Endothelial cell of umbilical vein (primary cell): ENCODE data around the gene TNPO3. TPM values are rescaled to one million over a fixed set of nuclear protein-coding genes. Genes with fewer than 3 reads are reported as not detected.

Experiments used
- BruUV-seq: library from RNA; stranded (reverse); fragments of 400-500 nt; replicated peaks from 2 replicates; lab custom pipeline; 2021; lab: Mats Ljungman, UMichigan
- CTCF ChIA-PET: fragments of 300-600, 350-600 bp; sonication (Branson Sonifier 250); formaldehyde crosslinking; loops from one replicate; lab custom pipeline; 2021; ENCODE audit warnings: antibody characterized with exemption, inconsistent platforms; lab: Charles Lee
- POLR2A ChIA-PET: fragments of 300-600, 350-600 bp; sonication (Branson Sonifier 250); formaldehyde crosslinking; loops from one replicate; lab custom pipeline; 2021; ENCODE audit warnings: antibody characterized with exemption, inconsistent platforms; lab: Charles Lee
- DNase-seq: peaks from one replicate; pipeline ENCODE4 v3.0.0-alpha.2; 2011; ENCODE audit warnings: low read depth, low spot score
- FAIRE-seq: peaks from 2 replicates; lab custom pipeline; 2011; peaks lifted over from hg19 to GRCh38; lab: Jason Lieb, UNC
- H2AFZ ChIP-seq: 2 replicates; pipeline ENCODE4 v1.6.0; 2012; ENCODE audit warnings: low read depth, low read length, control low read depth, inconsistent platforms
- H3K27ac ChIP-seq: 2 replicates; pipeline ENCODE4 v1.5.1; 2011; ENCODE audit warnings: low read depth, mild to moderate bottlenecking, control low read depth, low read length, moderate library complexity; ENCODE audit not compliant: insufficient read depth
- H3K27me3 ChIP-seq, 2 experiments: 2 replicates each; pipeline versions ENCODE4 v1.6.0 to v1.6.1; 2011; ENCODE audit warnings: low read length in 2 of 2, mixed read lengths in 1 of 2; ENCODE audit not compliant: control insufficient read depth in 2 of 2, insufficient read depth in 2 of 2
- H3K36me3 ChIP-seq, 2 experiments: 2 replicates in 1 of 2; 3 replicates in 1 of 2; pipeline ENCODE4 v1.5.1; 2011; ENCODE audit warnings: low read length in 2 of 2, mild to moderate bottlenecking in 1 of 2, moderate library complexity in 1 of 2; ENCODE audit not compliant: control insufficient read depth in 2 of 2, insufficient read depth in 2 of 2; ENCODE audit errors: extremely low read depth in 1 of 2
- H3K4me1 ChIP-seq: 3 replicates; pipeline ENCODE4 v1.5.1; 2011; ENCODE audit warnings: mild to moderate bottlenecking, low read length; ENCODE audit not compliant: control insufficient read depth, insufficient read depth; ENCODE audit errors: extremely low read depth
- H3K4me2 ChIP-seq: 2 replicates; pipeline ENCODE4 v1.6.1; 2011; ENCODE audit warnings: low read length, control low read depth, mixed read lengths; ENCODE audit not compliant: insufficient read depth
- H3K4me3 ChIP-seq, 3 experiments: fragments of 200-600 bp in 1 of 3; sonication (generic), shearing (Covaris generic) in 1 of 3; replicated peaks in 1 of 3; 2 replicates each; pipeline ENCODE4 v1.5.1; 2011 to 2016; ENCODE audit warnings: control low read depth in 3 of 3, low read length in 3 of 3, mild to moderate bottlenecking in 2 of 3, inconsistent platforms in 1 of 3, low read depth in 1 of 3, moderate library complexity in 1 of 3; ENCODE audit not compliant: insufficient read depth in 1 of 3
- H3K79me2 ChIP-seq: 2 replicates; pipeline ENCODE4 v1.6.0; 2012; ENCODE audit warnings: low read length, inconsistent platforms; ENCODE audit not compliant: control insufficient read depth, insufficient read depth
- H3K9ac ChIP-seq: replicated peaks from 2 replicates; pipeline ENCODE3; 2011; ENCODE audit warnings: low read length, control low read depth; ENCODE audit not compliant: insufficient read depth; ENCODE audit errors: extremely low read depth
- H3K9me1 ChIP-seq: replicated peaks from 3 replicates; pipeline ENCODE4 v1.6.0; 2011; ENCODE audit warnings: mild to moderate bottlenecking, low read length; ENCODE audit not compliant: control insufficient read depth, insufficient read depth; ENCODE audit errors: extremely low read depth
- H3K9me3 ChIP-seq: replicated peaks from 2 replicates; pipeline ENCODE4 v1.5.1; 2012; ENCODE audit warnings: low read length, inconsistent platforms; ENCODE audit not compliant: control insufficient read depth, insufficient read depth
- H4K20me1 ChIP-seq: replicated peaks from 2 replicates; pipeline ENCODE3; 2011; ENCODE audit warnings: mild to moderate bottlenecking, low read length; ENCODE audit not compliant: control insufficient read depth, insufficient read depth; ENCODE audit errors: extremely low read depth
- EZH2 ChIP-seq: IDR thresholded peaks from 2 replicates; pipeline ENCODE4 v1.6.1; 2012; ENCODE audit warnings: borderline replicate concordance, low read depth, mild to moderate bottlenecking, moderate library complexity, low read length, inconsistent platforms; ENCODE audit not compliant: severe bottlenecking
- FOS ChIP-seq: IDR thresholded peaks from 2 replicates; pipeline ENCODE4 v1.6.1; 2011; ENCODE audit warnings: mild to moderate bottlenecking, low read length, moderate library complexity, borderline replicate concordance; ENCODE audit not compliant: insufficient read depth
- GATA2 ChIP-seq: IDR thresholded peaks from 2 replicates; pipeline ENCODE4 v1.7.0; 2011; ENCODE audit warnings: low read depth, mild to moderate bottlenecking, moderate library complexity, mixed read lengths, low read length; ENCODE audit not compliant: insufficient read length, insufficient read depth
- JUN ChIP-seq: IDR thresholded peaks from 2 replicates; pipeline ENCODE4 v1.6.1; 2011; ENCODE audit warnings: borderline replicate concordance, low read depth; ENCODE audit not compliant: insufficient read length, insufficient read depth
- MYC ChIP-seq: IDR thresholded peaks from one replicate; pipeline ENCODE4 v1.6.1; 2011; ENCODE audit warnings: mild to moderate bottlenecking, low read depth, low read length
- POLR2A ChIP-seq: IDR thresholded peaks from 2 replicates; pipeline ENCODE4 v1.6.1; 2012; ENCODE audit warnings: low read depth, mild to moderate bottlenecking, control low read depth, low read length
- POLR2AphosphoS5 ChIP-seq: IDR thresholded peaks from 2 replicates; pipeline ENCODE4 v1.6.1; 2012; ENCODE audit warnings: low read depth, mild to moderate bottlenecking, control low read depth, low read length, moderate library complexity; ENCODE audit not compliant: insufficient read depth
- dilution Hi-C: fragments of 300-500 bp; cut with MboI; formaldehyde crosslinking; loops from one replicate; pipeline ENCODE4 v1.15.0; 2019; ENCODE audit warnings: low sequenced_read_pairs; ENCODE audit not compliant: extremely low pct_ligation_motif_present
- intact Hi-C: fragments of 100-400 bp; cut with micrococcal nuclease; formaldehyde crosslinking; loops from one replicate; pipeline ENCODE4 v1.10.0; 2022
- polyA plus RNA-seq, 4 experiments: library from polyadenylated mRNA; depleted of rRNA in 3 of 4; stranded (reverse) in 3 of 4; unstranded in 1 of 4; fragments of >200 nt; gene quantifications; 2 replicates each; pipeline versions ENCODE4 v1.2.1 to v1.2.3, GENCODE V29; 2011 to 2012; ENCODE audit warnings: missing spikeins in 1 of 4
- total RNA-seq: library from RNA; stranded (reverse); gene quantifications from 2 replicates; pipeline ENCODE4 v1.2.3, GENCODE V29; 2021
- TF ChIP-seq, protein P1 (sequence below): IDR thresholded peaks from 2 replicates; pipeline ENCODE4 v1.6.1; 2011; ENCODE audit not compliant: insufficient read depth, insufficient read length
- TF ChIP-seq, protein P2 (sequence below), 2 donors: IDR thresholded peaks; 1 replicate in 1 of 2; 2 replicates in 1 of 2; pipeline ENCODE4 v1.5.1; 2011; ENCODE audit warnings: low read length in 2 of 2, mild to moderate bottlenecking in 2 of 2, moderate library complexity in 2 of 2, control low read depth in 1 of 2, inconsistent platforms in 1 of 2, low read depth in 1 of 2; ENCODE audit not compliant: insufficient read depth in 1 of 2; ENCODE audit errors: extremely low read depth in 1 of 2

The TNPO3 gene
- total and polyA plus RNA-seq, 2 donors (not counting 3 experiments of a cell fraction or from before 2014, with no cell fraction given): 29.0 to 46.9 TPM

DNA sequence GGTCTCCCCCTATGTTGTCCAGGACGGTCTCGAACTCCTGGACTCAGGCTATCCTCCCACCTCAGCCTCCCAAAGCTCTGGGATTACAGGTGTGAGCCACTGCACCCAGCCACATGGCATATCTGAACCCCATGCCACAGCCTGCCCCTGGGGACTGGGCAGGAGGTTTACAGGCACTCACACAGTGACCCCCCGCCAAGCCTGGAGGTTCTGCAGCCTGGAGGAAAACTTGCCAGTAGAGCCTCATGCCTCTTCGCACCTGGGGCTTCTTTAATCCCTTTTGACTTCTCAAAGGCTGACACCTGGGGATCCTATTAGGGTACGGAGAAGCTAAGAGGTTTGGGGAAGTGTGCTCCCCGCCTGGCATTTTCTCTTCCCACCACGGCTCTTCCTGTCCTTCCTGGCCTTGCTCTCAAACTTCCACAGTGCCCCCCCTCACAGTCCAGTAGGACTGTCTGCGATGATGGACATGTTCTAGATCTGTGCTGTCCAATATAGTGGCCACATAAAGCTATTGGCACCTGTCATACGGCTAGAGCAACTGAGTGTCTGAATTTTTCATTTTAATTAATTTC is 133.0 kb downstream of the TNPO3 start:
- no peaks in the 10 kb centered on the region for H3K79me2 ChIP-seq
- FAIRE-seq (no peak), DNase-seq (no peak)
- no peaks in the 10 kb centered on the region for H3K36me3 ChIP-seq
- no peak overlapping the region for H3K4me3 ChIP-seq
- no peak overlapping the region for H2AFZ ChIP-seq
- no peaks in the 10 kb centered on the region for H4K20me1 ChIP-seq
- no peak overlapping the region for H3K4me2 ChIP-seq
- intact Hi-C loops (no loop called here), dilution Hi-C loops (no loop called here)
- ChIA-PET POLR2A (no interaction called here), CTCF (interaction anchor here (2.1 to 2.3 kb wide), 3 partner anchors 26 to 169 kb away, joined by 5 to 7 read pairs (median 6); no protein-coding TSS in a partner anchor)
- no TSS peak for BruUV-seq
- H3K27me3 ChIP-seq: peaks cover 22 to 24% of the 10 kb centered on the region in 2 experiments
- H3K9me3 ChIP-seq: no peaks in the 10 kb centered on the region
- TF ChIP-seq EZH2: no peak
- no peak for TF ChIP-seq POLR2AphosphoS5
- TF ChIP-seq POLR2A: no peak
- TF ChIP-seq JUN: no peak
- TF ChIP-seq, protein P1, sequence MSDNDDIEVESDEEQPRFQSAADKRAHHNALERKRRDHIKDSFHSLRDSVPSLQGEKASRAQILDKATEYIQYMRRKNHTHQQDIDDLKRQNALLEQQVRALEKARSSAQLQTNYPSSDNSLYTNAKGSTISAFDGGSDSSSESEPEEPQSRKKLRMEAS: no peak
- TF ChIP-seq FOS: no peak
- no peak for TF ChIP-seq GATA2
- TF ChIP-seq, protein P2, sequence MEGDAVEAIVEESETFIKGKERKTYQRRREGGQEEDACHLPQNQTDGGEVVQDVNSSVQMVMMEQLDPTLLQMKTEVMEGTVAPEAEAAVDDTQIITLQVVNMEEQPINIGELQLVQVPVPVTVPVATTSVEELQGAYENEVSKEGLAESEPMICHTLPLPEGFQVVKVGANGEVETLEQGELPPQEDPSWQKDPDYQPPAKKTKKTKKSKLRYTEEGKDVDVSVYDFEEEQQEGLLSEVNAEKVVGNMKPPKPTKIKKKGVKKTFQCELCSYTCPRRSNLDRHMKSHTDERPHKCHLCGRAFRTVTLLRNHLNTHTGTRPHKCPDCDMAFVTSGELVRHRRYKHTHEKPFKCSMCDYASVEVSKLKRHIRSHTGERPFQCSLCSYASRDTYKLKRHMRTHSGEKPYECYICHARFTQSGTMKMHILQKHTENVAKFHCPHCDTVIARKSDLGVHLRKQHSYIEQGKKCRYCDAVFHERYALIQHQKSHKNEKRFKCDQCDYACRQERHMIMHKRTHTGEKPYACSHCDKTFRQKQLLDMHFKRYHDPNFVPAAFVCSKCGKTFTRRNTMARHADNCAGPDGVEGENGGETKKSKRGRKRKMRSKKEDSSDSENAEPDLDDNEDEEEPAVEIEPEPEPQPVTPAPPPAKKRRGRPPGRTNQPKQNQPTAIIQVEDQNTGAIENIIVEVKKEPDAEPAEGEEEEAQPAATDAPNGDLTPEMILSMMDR (IDR thresholded peaks at IDR 0.05; ENCODE audit: extremely low read depth in 1 of 2, insufficient read depth in 1 of 2, low read depth in 1 of 2, low read length in 2 of 2): no peak
- no peak for TF ChIP-seq MYC
- H3K9me1 ChIP-seq: no peaks in the 10 kb centered on the region
- no peak overlapping the region for H3K9ac ChIP-seq
- H3K4me1 ChIP-seq: no peaks in the 10 kb centered on the region
- no peak overlapping the region for H3K27ac ChIP-seq
